K562 (cell line): ENCODE data around the gene PTPRO. TPM values are rescaled to one million over a fixed set of nuclear protein-coding genes. Genes with fewer than 3 reads are reported as not detected.

ENCODE experiments used
- ATAC-seq: fragments of 200-7000 bp; cut with Tn5 transposase; 3 replicates; pipeline ENCODE4 v1.9.1; 2020; ENCODE audit warnings: moderate library complexity
- BruUV-seq: library from RNA; stranded (reverse); fragments of 400-500 nt; replicated peaks from 2 replicates; lab custom pipeline; 2021; lab: Mats Ljungman, UMichigan
- CTCF ChIA-PET: fragments of 300-600 bp; formaldehyde crosslinking; extraction: SDS; loops from one replicate; lab custom pipeline; 2021; ENCODE audit warnings: low intra/inter-chr PET ratio; lab: Yijun Ruan, JAX
- POLR2A ChIA-PET: fragments of 300-600, 350-650 bp; sonication (Branson Sonifier 250); formaldehyde crosslinking; extraction: SDS; loops from one replicate; lab custom pipeline; 2021; ENCODE audit warnings: antibody characterized with exemption, inconsistent platforms; lab: Yijun Ruan, JAX
- DNase-seq, 4 experiments: peaks; one replicate each; pipeline versions ENCODE4 v3.0.0 to v3.0.0-alpha.2; 2011 to 2018; ENCODE audit warnings: low spot score in 3 of 4, mixed read lengths in 3 of 4; ENCODE audit errors: extremely low read depth in 1 of 4
- FAIRE-seq: peaks from 2 replicates; lab custom pipeline; 2011; peaks lifted over from hg19 to GRCh38; lab: Jason Lieb, UNC
- H2AFZ ChIP-seq: 2 replicates; pipeline ENCODE4 v1.6.0; 2011; ENCODE audit warnings: low read depth, low read length, control low read depth, inconsistent platforms
- H3K27ac ChIP-seq: fragments of 200-600 bp; 3 replicates; pipeline ENCODE4 v1.8.0; 2011; ENCODE audit warnings: low read depth, mild to moderate bottlenecking, control low read depth, inconsistent platforms, low read length, moderate library complexity, mixed read lengths; ENCODE audit errors: extremely low read depth
- H3K27me3 ChIP-seq, 2 experiments: fragments of 300-600 bp in 1 of 2; 2 replicates in 1 of 2; 3 replicates in 1 of 2; pipeline versions ENCODE4 v1.6.0 to v1.8.0; 2011; ENCODE audit warnings: inconsistent platforms in 2 of 2, low read length in 2 of 2, mild to moderate bottlenecking in 1 of 2, mixed read lengths in 1 of 2, moderate library complexity in 1 of 2; ENCODE audit not compliant: control insufficient read depth in 2 of 2, insufficient read depth in 2 of 2
- H3K36me3 ChIP-seq: fragments of 300-600 bp; 3 replicates; pipeline ENCODE4 v1.8.0; 2011; ENCODE audit warnings: mild to moderate bottlenecking, low read length, inconsistent platforms; ENCODE audit not compliant: control insufficient read depth, insufficient read depth
- H3K4me1 ChIP-seq, 2 experiments: fragments of 200-600 bp in 1 of 2; replicated peaks in 1 of 2; 2 replicates in 1 of 2; 3 replicates in 1 of 2; pipeline versions ENCODE4 v1.5.1 to v1.8.0; 2011; ENCODE audit warnings: inconsistent platforms in 2 of 2, low read length in 2 of 2, mild to moderate bottlenecking in 1 of 2, mixed read lengths in 1 of 2, moderate library complexity in 1 of 2; ENCODE audit not compliant: control insufficient read depth in 2 of 2, insufficient read depth in 2 of 2
- H3K4me2 ChIP-seq: 2 replicates; pipeline ENCODE4 v1.6.1; 2011; ENCODE audit warnings: low read length, control low read depth, inconsistent platforms, mixed read lengths; ENCODE audit not compliant: insufficient read depth
- H3K4me3 ChIP-seq: fragments of 200-600 bp; sonication (generic), shearing (Covaris generic); 2 replicates; pipeline ENCODE4 v1.5.1; 2016; ENCODE audit warnings: control low read depth, inconsistent platforms
- H3K79me2 ChIP-seq: fragments of 200-600 bp; 3 replicates; pipeline ENCODE4 v1.8.0; 2011; ENCODE audit warnings: low read length, inconsistent platforms; ENCODE audit not compliant: control insufficient read depth, insufficient read depth
- H3K9ac ChIP-seq, 2 experiments: 2 replicates each; pipeline versions ENCODE4 v1.6.0 to v1.6.1; 2011; ENCODE audit warnings: low read depth in 2 of 2, low read length in 2 of 2, control low read depth in 1 of 2, inconsistent platforms in 1 of 2, mild to moderate bottlenecking in 1 of 2, mixed read lengths in 1 of 2; ENCODE audit not compliant: insufficient read depth in 1 of 2
- H3K9me1 ChIP-seq: one replicate; pipeline ENCODE4 v1.6.0; 2011; ENCODE audit warnings: inconsistent platforms, mild to moderate bottlenecking, low read length, moderate library complexity; ENCODE audit not compliant: control insufficient read depth, insufficient read depth
- H3K9me3 ChIP-seq: replicated peaks from 2 replicates; pipeline ENCODE4 v1.5.1; 2011; ENCODE audit warnings: low read depth, low read length, inconsistent platforms; ENCODE audit not compliant: control insufficient read depth, insufficient read depth
- H4K20me1 ChIP-seq: replicated peaks from 2 replicates; pipeline ENCODE4 v1.6.1; 2011; ENCODE audit warnings: low read length, inconsistent platforms, mixed read lengths; ENCODE audit not compliant: control insufficient read depth, insufficient read depth
- CTCF ChIP-seq, 3 experiments: IDR thresholded peaks in 2 of 3; conservative IDR thresholded peaks in 1 of 3; 2 replicates each; pipeline ENCODE4 v1.5.1; 2011 to 2012; ENCODE audit warnings: low read length in 3 of 3, mild to moderate bottlenecking in 3 of 3, control low read depth in 2 of 3, improper control_type of control experiment in 1 of 3, inconsistent platforms in 1 of 3, low read depth in 1 of 3, mixed read lengths in 1 of 3, moderate library complexity in 1 of 3; ENCODE audit not compliant: insufficient read depth in 2 of 3
- DPF2 ChIP-seq: fragments of 450-650 bp; IDR thresholded peaks from 2 replicates; pipeline ENCODE4 v1.6.1; 2016
- HIVEP1 ChIP-seq: fragments of 250-450 bp; sonication (Bioruptor Pico); IDR thresholded peaks from 2 replicates; pipeline ENCODE4 v1.4.0; 2020; ENCODE audit warnings: mild to moderate bottlenecking
- IRF2 ChIP-seq: sonication (generic); formaldehyde crosslinking; IDR thresholded peaks from 2 replicates; pipeline ENCODE4 v1.8.1; 2022; ENCODE audit warnings: mild to moderate bottlenecking, missing genetic modification reagents
- KLF13 ChIP-seq: fragments of 450-650 bp; IDR thresholded peaks from 2 replicates; pipeline ENCODE4 v1.6.1; 2016; ENCODE audit warnings: missing genetic modification characterization, low read depth, mild to moderate bottlenecking, missing compliant biosample characterization, moderate library complexity, borderline replicate concordance
- LEF1 ChIP-seq: fragments of 450-650 bp; IDR thresholded peaks from 2 replicates; pipeline ENCODE4 v1.6.1; 2016; ENCODE audit warnings: mild to moderate bottlenecking
- NR1H2 ChIP-seq: sonication (generic); formaldehyde crosslinking; IDR thresholded peaks from 2 replicates; pipeline ENCODE4 v1.4.0; 2020; ENCODE audit warnings: mild to moderate bottlenecking, missing genetic modification reagents
- RHOXF2B ChIP-seq: fragments of 250-450 bp; sonication (Bioruptor Pico); conservative IDR thresholded peaks from 2 replicates; pipeline ENCODE4 v1.5.1; 2021
- SREBF2 ChIP-seq: sonication (generic); formaldehyde crosslinking; IDR thresholded peaks from 2 replicates; pipeline ENCODE4 v1.4.0; 2020; ENCODE audit warnings: mild to moderate bottlenecking, missing genetic modification reagents
- TCF7 ChIP-seq: sonication (generic); IDR thresholded peaks from 2 replicates; pipeline ENCODE4 v1.6.1; 2016; ENCODE audit warnings: antibody characterized with exemption, borderline replicate concordance
- ZNF354B ChIP-seq: fragments of 250-450 bp; sonication (Bioruptor Pico); IDR thresholded peaks from 2 replicates; pipeline ENCODE4 v1.4.0; 2020
- WGBS: fragments of 100-300 bp; shearing (Covaris generic); methylation state at CpG from one replicate; pipeline ENCODE4 v1.1.6; 2016; ENCODE audit warnings: low coverage, mixed read lengths; ENCODE audit not compliant: insufficient coverage; ENCODE audit errors: missing lambda C conversion rate; 5-methylcytosine and 5-hydroxymethylcytosine counted together
- in situ Hi-C: fragments of 300-500 bp; cut with MboI; formaldehyde crosslinking; loops from 4 replicates; pipeline ENCODE4 v1.15.0; 2018; ENCODE audit warnings: inconsistent platforms, mixed read lengths
- intact Hi-C: fragments of 100-400 bp; cut with micrococcal nuclease; formaldehyde crosslinking; loops from 2 replicates; pipeline ENCODE4 v1.14.2; 2022
- polyA plus RNA-seq, 8 experiments: library from polyadenylated mRNA; depleted of rRNA in 4 of 8; stranded (reverse) in 5 of 8; unstranded in 3 of 8; fragments of >200 nt; fragmentation: Nextera tagmentation in 2 of 8; fragmentation: Illumina TruSeq in 1 of 8; extraction: Ambion mirVana in 2 of 8; extraction: Trizol in 1 of 8; gene quantifications; 2 replicates each; pipeline versions ENCODE4 v1.2.1 to v1.2.3, GENCODE V29; 2011 to 2014; ENCODE audit warnings: inconsistent platforms in 1 of 8, missing spikeins in 1 of 8
- total RNA-seq, 7 experiments: library from RNA; depleted of rRNA in 6 of 7; stranded (reverse); fragments of >200 nt in 6 of 7; fragmentation: Illumina TruSeq in 2 of 7; extraction: Trizol in 2 of 7; gene quantifications; 2 replicates each; pipeline versions ENCODE4 v1.2.1 to v1.2.3, GENCODE V29; 2011 to 2021; ENCODE audit warnings: low replicate concordance in 1 of 7
- TF ChIP-seq, protein P1 (sequence below): fragments of 450-650 bp; IDR thresholded peaks from 2 replicates; pipeline ENCODE4 v1.6.1; 2016

PTPRO gene
- total and polyA plus RNA-seq, 9 of the 15 experiments (the other 6 are each of a cell fraction or from before 2014, with no cell fraction given), result 0.22 TPM; not detected in 8

- ChIA-PET POLR2A (no interaction called here), CTCF (no interaction called here)
- Histone ChIP-seq H3K4me1 (no peaks in the 10 kb centered on the region), H3K4me2 (no peak overlapping the region), H3K9ac (no peak overlapping the region), H3K79me2 (peaks cover 33% of the 10 kb centered on the region), H3K9me3 (no peaks in the 10 kb centered on the region), H3K4me3 (no peak overlapping the region), H4K20me1 (no peaks in the 10 kb centered on the region)
- no peak for DNase-seq
- no TSS peak for BruUV-seq
- intact Hi-C loops, result loop anchor here (10.0 kb wide), 1 partner anchor 538 kb away; the partner anchor contains the start of gene STRAP
- in situ Hi-C loops, result no loop called here
- TF ChIP-seq HIVEP1 (CRISPR knock-in tag) (no peak), NR1H2 (CRISPR knock-in tag) (no peak), LEF1 (no peak), DPF2 (no peak), ZNF354B (CRISPR knock-in tag) (no peak), RHOXF2B (no peak), KLF13 (tag) (no peak), IRF2 (CRISPR knock-in tag) (no peak), TCF7 (no peak), CTCF (IDR thresholded peaks at IDR 0.05 in 2 of 3, conservative IDR thresholded peaks at IDR 0.05 in 1 of 3; ENCODE audit: insufficient read depth in 2 of 3, low read depth in 1 of 3, low read length in 3 of 3) (no peak), SREBF2 (CRISPR knock-in tag) (no peak)
- TF ChIP-seq, protein P1, sequence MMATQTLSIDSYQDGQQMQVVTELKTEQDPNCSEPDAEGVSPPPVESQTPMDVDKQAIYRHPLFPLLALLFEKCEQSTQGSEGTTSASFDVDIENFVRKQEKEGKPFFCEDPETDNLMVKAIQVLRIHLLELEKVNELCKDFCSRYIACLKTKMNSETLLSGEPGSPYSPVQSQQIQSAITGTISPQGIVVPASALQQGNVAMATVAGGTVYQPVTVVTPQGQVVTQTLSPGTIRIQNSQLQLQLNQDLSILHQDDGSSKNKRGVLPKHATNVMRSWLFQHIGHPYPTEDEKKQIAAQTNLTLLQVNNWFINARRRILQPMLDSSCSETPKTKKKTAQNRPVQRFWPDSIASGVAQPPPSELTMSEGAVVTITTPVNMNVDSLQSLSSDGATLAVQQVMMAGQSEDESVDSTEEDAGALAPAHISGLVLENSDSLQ, result no peak
- TF ChIP-seq, all 486 proteins: peak for 0
- Histone ChIP-seq H3K27ac (no peak overlapping the region), H3K9me1 (no peaks in the 10 kb centered on the region), H3K27me3 (no peaks in the 10 kb centered on the region), H2AFZ (no peak overlapping the region), H3K36me3 (no peaks in the 10 kb centered on the region; the same call in 2 of the 3 replicates)
- ATAC-seq (no peak), FAIRE-seq (no peak)
- 10% methylated on average over 3 of the region's 3 CpGs for WGBS
Observed at GRCh38 chr12:15346488-15346887, 24.2 kb downstream of the PTPRO start.
